K562 (cell line): ENCODE results near the gene MYPN. TPM values are rescaled to one million over a fixed set of nuclear protein-coding genes. Genes with fewer than 3 reads are reported as not detected.
A peak's percentile ranks its signal among the peaks of the same experiment; 100 is the strongest.

Experiments used
- ATAC-seq: fragments of 200-7000 bp; cut with Tn5 transposase; 3 replicates; pipeline ENCODE4 v1.9.1; 2020; ENCODE audit warnings: moderate library complexity
- BruUV-seq: library from RNA; stranded (reverse); fragments of 400-500 nt; replicated peaks from 2 replicates; lab custom pipeline; 2021; lab: Mats Ljungman, UMichigan
- CTCF ChIA-PET: fragments of 300-600 bp; formaldehyde crosslinking; extraction: SDS; loops from one replicate; lab custom pipeline; 2021; ENCODE audit warnings: low intra/inter-chr PET ratio; lab: Yijun Ruan, JAX
- POLR2A ChIA-PET: fragments of 300-600, 350-650 bp; sonication (Branson Sonifier 250); formaldehyde crosslinking; extraction: SDS; loops from one replicate; lab custom pipeline; 2021; ENCODE audit warnings: antibody characterized with exemption, inconsistent platforms; lab: Yijun Ruan, JAX
- DNase-seq, 4 experiments: peaks; one replicate each; pipeline versions ENCODE4 v3.0.0 to v3.0.0-alpha.2; 2011 to 2018; ENCODE audit warnings: low spot score in 3 of 4, mixed read lengths in 3 of 4; ENCODE audit errors: extremely low read depth in 1 of 4
- FAIRE-seq: peaks from 2 replicates; lab custom pipeline; 2011; peaks lifted over from hg19 to GRCh38; lab: Jason Lieb, UNC
- H2AFZ ChIP-seq: 2 replicates; pipeline ENCODE4 v1.6.0; 2011; ENCODE audit warnings: low read depth, low read length, control low read depth, inconsistent platforms
- H3K27ac ChIP-seq: fragments of 200-600 bp; 3 replicates; pipeline ENCODE4 v1.8.0; 2011; ENCODE audit warnings: low read depth, mild to moderate bottlenecking, control low read depth, inconsistent platforms, low read length, moderate library complexity, mixed read lengths; ENCODE audit errors: extremely low read depth
- H3K27me3 ChIP-seq, 2 experiments: fragments of 300-600 bp in 1 of 2; 2 replicates in 1 of 2; 3 replicates in 1 of 2; pipeline versions ENCODE4 v1.6.0 to v1.8.0; 2011; ENCODE audit warnings: inconsistent platforms in 2 of 2, low read length in 2 of 2, mild to moderate bottlenecking in 1 of 2, mixed read lengths in 1 of 2, moderate library complexity in 1 of 2; ENCODE audit not compliant: control insufficient read depth in 2 of 2, insufficient read depth in 2 of 2
- H3K36me3 ChIP-seq: fragments of 300-600 bp; 3 replicates; pipeline ENCODE4 v1.8.0; 2011; ENCODE audit warnings: mild to moderate bottlenecking, low read length, inconsistent platforms; ENCODE audit not compliant: control insufficient read depth, insufficient read depth
- H3K4me1 ChIP-seq, 2 experiments: fragments of 200-600 bp in 1 of 2; replicated peaks in 1 of 2; 2 replicates in 1 of 2; 3 replicates in 1 of 2; pipeline versions ENCODE4 v1.5.1 to v1.8.0; 2011; ENCODE audit warnings: inconsistent platforms in 2 of 2, low read length in 2 of 2, mild to moderate bottlenecking in 1 of 2, mixed read lengths in 1 of 2, moderate library complexity in 1 of 2; ENCODE audit not compliant: control insufficient read depth in 2 of 2, insufficient read depth in 2 of 2
- H3K4me2 ChIP-seq: 2 replicates; pipeline ENCODE4 v1.6.1; 2011; ENCODE audit warnings: low read length, control low read depth, inconsistent platforms, mixed read lengths; ENCODE audit not compliant: insufficient read depth
- H3K4me3 ChIP-seq: fragments of 200-600 bp; sonication (generic), shearing (Covaris generic); 2 replicates; pipeline ENCODE4 v1.5.1; 2016; ENCODE audit warnings: control low read depth, inconsistent platforms
- H3K79me2 ChIP-seq: fragments of 200-600 bp; 3 replicates; pipeline ENCODE4 v1.8.0; 2011; ENCODE audit warnings: low read length, inconsistent platforms; ENCODE audit not compliant: control insufficient read depth, insufficient read depth
- H3K9ac ChIP-seq, 2 experiments: 2 replicates each; pipeline versions ENCODE4 v1.6.0 to v1.6.1; 2011; ENCODE audit warnings: low read depth in 2 of 2, low read length in 2 of 2, control low read depth in 1 of 2, inconsistent platforms in 1 of 2, mild to moderate bottlenecking in 1 of 2, mixed read lengths in 1 of 2; ENCODE audit not compliant: insufficient read depth in 1 of 2
- H3K9me1 ChIP-seq: one replicate; pipeline ENCODE4 v1.6.0; 2011; ENCODE audit warnings: inconsistent platforms, mild to moderate bottlenecking, low read length, moderate library complexity; ENCODE audit not compliant: control insufficient read depth, insufficient read depth
- H3K9me3 ChIP-seq: replicated peaks from 2 replicates; pipeline ENCODE4 v1.5.1; 2011; ENCODE audit warnings: low read depth, low read length, inconsistent platforms; ENCODE audit not compliant: control insufficient read depth, insufficient read depth
- H4K20me1 ChIP-seq: replicated peaks from 2 replicates; pipeline ENCODE4 v1.6.1; 2011; ENCODE audit warnings: low read length, inconsistent platforms, mixed read lengths; ENCODE audit not compliant: control insufficient read depth, insufficient read depth
- CAMTA2 ChIP-seq: fragments of 250-450 bp; sonication (Bioruptor Pico); conservative IDR thresholded peaks from 2 replicates; pipeline ENCODE4 v1.5.1; 2022
- ETV5 ChIP-seq: sonication (generic); formaldehyde crosslinking; IDR thresholded peaks from 2 replicates; pipeline ENCODE4 v1.4.0; 2020; ENCODE audit warnings: low read depth, mild to moderate bottlenecking, missing genetic modification reagents
- MAFF ChIP-seq: IDR thresholded peaks from 2 replicates; pipeline ENCODE4 v1.6.1; 2012; ENCODE audit warnings: low read length, improper control_type of control experiment
- MAFK ChIP-seq: IDR thresholded peaks from 2 replicates; pipeline ENCODE4 v1.6.1; 2011; ENCODE audit warnings: low read length, improper control_type of control experiment
- PYGO2 ChIP-seq: fragments of 450-650 bp; IDR thresholded peaks from 2 replicates; pipeline ENCODE4 v1.6.1; 2016; ENCODE audit warnings: mild to moderate bottlenecking, missing genetic modification characterization, moderate library complexity, missing compliant biosample characterization
- RBM17 ChIP-seq: fragments of 200-400 bp; formaldehyde crosslinking; IDR thresholded peaks from 2 replicates; pipeline ENCODE4 v1.6.1; 2017; ENCODE audit warnings: low read depth, mild to moderate bottlenecking, low read length, borderline replicate concordance
- SMARCB1 ChIP-seq: IDR thresholded peaks from 2 replicates; pipeline ENCODE4 v1.6.1; 2011; ENCODE audit warnings: improper control_type of control experiment, low read depth; ENCODE audit not compliant: insufficient read length
- ZBTB33 ChIP-seq: sonication (generic); formaldehyde crosslinking; IDR thresholded peaks from 2 replicates; pipeline ENCODE4 v1.8.1; 2023; ENCODE audit warnings: mild to moderate bottlenecking, missing genetic modification reagents
- ZNF444 ChIP-seq: fragments of 250-450 bp; sonication (Bioruptor Pico); IDR thresholded peaks from 2 replicates; pipeline ENCODE4 v1.4.0; 2020; ENCODE audit warnings: mild to moderate bottlenecking, moderate library complexity
- WGBS: fragments of 100-300 bp; shearing (Covaris generic); methylation state at CpG from one replicate; pipeline ENCODE4 v1.1.6; 2016; ENCODE audit warnings: low coverage, mixed read lengths; ENCODE audit not compliant: insufficient coverage; ENCODE audit errors: missing lambda C conversion rate; 5-methylcytosine and 5-hydroxymethylcytosine counted together
- in situ Hi-C: fragments of 300-500 bp; cut with MboI; formaldehyde crosslinking; loops from 4 replicates; pipeline ENCODE4 v1.15.0; 2018; ENCODE audit warnings: inconsistent platforms, mixed read lengths
- intact Hi-C: fragments of 100-400 bp; cut with micrococcal nuclease; formaldehyde crosslinking; loops from 2 replicates; pipeline ENCODE4 v1.14.2; 2022
- polyA plus RNA-seq, 8 experiments: library from polyadenylated mRNA; depleted of rRNA in 4 of 8; stranded (reverse) in 5 of 8; unstranded in 3 of 8; fragments of >200 nt; fragmentation: Nextera tagmentation in 2 of 8; fragmentation: Illumina TruSeq in 1 of 8; extraction: Ambion mirVana in 2 of 8; extraction: Trizol in 1 of 8; gene quantifications; 2 replicates each; pipeline versions ENCODE4 v1.2.1 to v1.2.3, GENCODE V29; 2011 to 2014; ENCODE audit warnings: inconsistent platforms in 1 of 8, missing spikeins in 1 of 8
- total RNA-seq, 7 experiments: library from RNA; depleted of rRNA in 6 of 7; stranded (reverse); fragments of >200 nt in 6 of 7; fragmentation: Illumina TruSeq in 2 of 7; extraction: Trizol in 2 of 7; gene quantifications; 2 replicates each; pipeline versions ENCODE4 v1.2.1 to v1.2.3, GENCODE V29; 2011 to 2021; ENCODE audit warnings: low replicate concordance in 1 of 7
- TF ChIP-seq, protein P1 (sequence below): fragments of 200-600 bp; sonication (generic); IDR thresholded peaks from one replicate; pipeline ENCODE4 v1.6.1; 2012; ENCODE audit warnings: mild to moderate bottlenecking, low read depth, low read length, inconsistent platforms

The MYPN gene
- total and polyA plus RNA-seq, 9 of the 15 experiments (the other 6 are each of a cell fraction or from before 2014, with no cell fraction given) = not detected

- no peak overlapping the region for H3K4me2 ChIP-seq
- ChIA-PET POLR2A (interaction anchor here (1.0 kb wide), 2 partner anchors 23 to 246 kb away, joined by 3 read pairs; no protein-coding TSS in a partner anchor), CTCF (no interaction called here)
- peaks cover 0 to 9% of the 10 kb centered on the region in 2 experiments; a peak in 3 of 5 replicates for H3K4me1 ChIP-seq
- ATAC-seq (no peak), FAIRE-seq (no peak), DNase-seq (no peak)
- H3K4me3 ChIP-seq = no peak overlapping the region
- H3K9ac ChIP-seq = no peak overlapping the region
- no peak overlapping the region for H3K27ac ChIP-seq
- H3K36me3 ChIP-seq = no peaks in the 10 kb centered on the region
- peaks cover 24 to 46% of the 10 kb centered on the region in 2 experiments; a peak in 4 of 5 replicates for H3K27me3 ChIP-seq
- no peaks in the 10 kb centered on the region for H3K79me2 ChIP-seq
- no peaks in the 10 kb centered on the region for H3K9me1 ChIP-seq
- no peak overlapping the region for H2AFZ ChIP-seq
- intact Hi-C loops = no loop called here
- H3K9me3 ChIP-seq = no peaks in the 10 kb centered on the region
- no TSS peak for BruUV-seq
- in situ Hi-C loops = no loop called here
- 2% methylated on average over 3 of the region's 3 CpGs for WGBS
- H4K20me1 ChIP-seq = no peaks in the 10 kb centered on the region
- TF ChIP-seq PYGO2 (tag) (no peak), RBM17 (no peak), CAMTA2 (CRISPR knock-in tag) (no peak), SMARCB1 (no peak), ZNF444 (CRISPR knock-in tag) (no peak), ETV5 (CRISPR knock-in tag) (no peak), MAFK (peak; percentile 70), MAFF (peak; percentile 84), ZBTB33 (CRISPR knock-in tag) (no peak)
- TF ChIP-seq, protein P1, sequence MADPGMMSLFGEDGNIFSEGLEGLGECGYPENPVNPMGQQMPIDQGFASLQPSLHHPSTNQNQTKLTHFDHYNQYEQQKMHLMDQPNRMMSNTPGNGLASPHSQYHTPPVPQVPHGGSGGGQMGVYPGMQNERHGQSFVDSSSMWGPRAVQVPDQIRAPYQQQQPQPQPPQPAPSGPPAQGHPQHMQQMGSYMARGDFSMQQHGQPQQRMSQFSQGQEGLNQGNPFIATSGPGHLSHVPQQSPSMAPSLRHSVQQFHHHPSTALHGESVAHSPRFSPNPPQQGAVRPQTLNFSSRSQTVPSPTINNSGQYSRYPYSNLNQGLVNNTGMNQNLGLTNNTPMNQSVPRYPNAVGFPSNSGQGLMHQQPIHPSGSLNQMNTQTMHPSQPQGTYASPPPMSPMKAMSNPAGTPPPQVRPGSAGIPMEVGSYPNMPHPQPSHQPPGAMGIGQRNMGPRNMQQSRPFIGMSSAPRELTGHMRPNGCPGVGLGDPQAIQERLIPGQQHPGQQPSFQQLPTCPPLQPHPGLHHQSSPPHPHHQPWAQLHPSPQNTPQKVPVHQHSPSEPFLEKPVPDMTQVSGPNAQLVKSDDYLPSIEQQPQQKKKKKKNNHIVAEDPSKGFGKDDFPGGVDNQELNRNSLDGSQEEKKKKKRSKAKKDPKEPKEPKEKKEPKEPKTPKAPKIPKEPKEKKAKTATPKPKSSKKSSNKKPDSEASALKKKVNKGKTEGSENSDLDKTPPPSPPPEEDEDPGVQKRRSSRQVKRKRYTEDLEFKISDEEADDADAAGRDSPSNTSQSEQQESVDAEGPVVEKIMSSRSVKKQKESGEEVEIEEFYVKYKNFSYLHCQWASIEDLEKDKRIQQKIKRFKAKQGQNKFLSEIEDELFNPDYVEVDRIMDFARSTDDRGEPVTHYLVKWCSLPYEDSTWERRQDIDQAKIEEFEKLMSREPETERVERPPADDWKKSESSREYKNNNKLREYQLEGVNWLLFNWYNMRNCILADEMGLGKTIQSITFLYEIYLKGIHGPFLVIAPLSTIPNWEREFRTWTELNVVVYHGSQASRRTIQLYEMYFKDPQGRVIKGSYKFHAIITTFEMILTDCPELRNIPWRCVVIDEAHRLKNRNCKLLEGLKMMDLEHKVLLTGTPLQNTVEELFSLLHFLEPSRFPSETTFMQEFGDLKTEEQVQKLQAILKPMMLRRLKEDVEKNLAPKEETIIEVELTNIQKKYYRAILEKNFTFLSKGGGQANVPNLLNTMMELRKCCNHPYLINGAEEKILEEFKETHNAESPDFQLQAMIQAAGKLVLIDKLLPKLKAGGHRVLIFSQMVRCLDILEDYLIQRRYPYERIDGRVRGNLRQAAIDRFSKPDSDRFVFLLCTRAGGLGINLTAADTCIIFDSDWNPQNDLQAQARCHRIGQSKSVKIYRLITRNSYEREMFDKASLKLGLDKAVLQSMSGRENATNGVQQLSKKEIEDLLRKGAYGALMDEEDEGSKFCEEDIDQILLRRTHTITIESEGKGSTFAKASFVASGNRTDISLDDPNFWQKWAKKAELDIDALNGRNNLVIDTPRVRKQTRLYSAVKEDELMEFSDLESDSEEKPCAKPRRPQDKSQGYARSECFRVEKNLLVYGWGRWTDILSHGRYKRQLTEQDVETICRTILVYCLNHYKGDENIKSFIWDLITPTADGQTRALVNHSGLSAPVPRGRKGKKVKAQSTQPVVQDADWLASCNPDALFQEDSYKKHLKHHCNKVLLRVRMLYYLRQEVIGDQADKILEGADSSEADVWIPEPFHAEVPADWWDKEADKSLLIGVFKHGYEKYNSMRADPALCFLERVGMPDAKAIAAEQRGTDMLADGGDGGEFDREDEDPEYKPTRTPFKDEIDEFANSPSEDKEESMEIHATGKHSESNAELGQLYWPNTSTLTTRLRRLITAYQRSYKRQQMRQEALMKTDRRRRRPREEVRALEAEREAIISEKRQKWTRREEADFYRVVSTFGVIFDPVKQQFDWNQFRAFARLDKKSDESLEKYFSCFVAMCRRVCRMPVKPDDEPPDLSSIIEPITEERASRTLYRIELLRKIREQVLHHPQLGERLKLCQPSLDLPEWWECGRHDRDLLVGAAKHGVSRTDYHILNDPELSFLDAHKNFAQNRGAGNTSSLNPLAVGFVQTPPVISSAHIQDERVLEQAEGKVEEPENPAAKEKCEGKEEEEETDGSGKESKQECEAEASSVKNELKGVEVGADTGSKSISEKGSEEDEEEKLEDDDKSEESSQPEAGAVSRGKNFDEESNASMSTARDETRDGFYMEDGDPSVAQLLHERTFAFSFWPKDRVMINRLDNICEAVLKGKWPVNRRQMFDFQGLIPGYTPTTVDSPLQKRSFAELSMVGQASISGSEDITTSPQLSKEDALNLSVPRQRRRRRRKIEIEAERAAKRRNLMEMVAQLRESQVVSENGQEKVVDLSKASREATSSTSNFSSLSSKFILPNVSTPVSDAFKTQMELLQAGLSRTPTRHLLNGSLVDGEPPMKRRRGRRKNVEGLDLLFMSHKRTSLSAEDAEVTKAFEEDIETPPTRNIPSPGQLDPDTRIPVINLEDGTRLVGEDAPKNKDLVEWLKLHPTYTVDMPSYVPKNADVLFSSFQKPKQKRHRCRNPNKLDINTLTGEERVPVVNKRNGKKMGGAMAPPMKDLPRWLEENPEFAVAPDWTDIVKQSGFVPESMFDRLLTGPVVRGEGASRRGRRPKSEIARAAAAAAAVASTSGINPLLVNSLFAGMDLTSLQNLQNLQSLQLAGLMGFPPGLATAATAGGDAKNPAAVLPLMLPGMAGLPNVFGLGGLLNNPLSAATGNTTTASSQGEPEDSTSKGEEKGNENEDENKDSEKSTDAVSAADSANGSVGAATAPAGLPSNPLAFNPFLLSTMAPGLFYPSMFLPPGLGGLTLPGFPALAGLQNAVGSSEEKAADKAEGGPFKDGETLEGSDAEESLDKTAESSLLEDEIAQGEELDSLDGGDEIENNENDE = no peak
These were observed 123.8 kb downstream of the MYPN start for GRCh38 chr10:68233046-68233445.
